SK-N-SH (cell line): ENCODE results near the gene SIGMAR1. TPM values are rescaled to one million over a fixed set of nuclear protein-coding genes. Genes with fewer than 3 reads are reported as not detected.

Experiments
- CTCF ChIA-PET: fragments of 300-600, 350-600 bp; formaldehyde crosslinking; extraction: SDS; loops from one replicate; lab custom pipeline; 2021; lab: Yijun Ruan, JAX
- POLR2A ChIA-PET: fragments of 350-600 bp; sonication (Branson Sonifier 250); formaldehyde crosslinking; extraction: SDS; loops from one replicate; lab custom pipeline; 2020; ENCODE audit warnings: antibody characterized with exemption, inconsistent platforms; lab: Yijun Ruan, JAX
- DNase-seq: peaks from one replicate; pipeline ENCODE4 v3.0.0; 2012
- H2AFZ ChIP-seq: fragments of 200-600 bp; sonication (generic); 2 replicates; pipeline ENCODE4 v1.8.1; 2016; ENCODE audit warnings: antibody characterized with exemption, mild to moderate bottlenecking, low read depth
- H3F3A ChIP-seq: fragments of 200-600 bp; sonication (generic); replicated peaks from 2 replicates; pipeline ENCODE3; 2016; ENCODE audit warnings: antibody characterized with exemption, mild to moderate bottlenecking; ENCODE audit not compliant: insufficient read depth
- H3K27ac ChIP-seq, 2 experiments: fragments of 200-500 bp in 1 of 2; fragments of 200-600 bp in 1 of 2; sonication (Bioruptor generic) in 1 of 2; sonication (generic), shearing (Covaris generic) in 1 of 2; 2 replicates each; pipeline versions ENCODE4 v1.5.1 to v1.6.1; 2014 to 2016; ENCODE audit warnings: low read depth in 2 of 2, inconsistent platforms in 1 of 2, low read length in 1 of 2, mild to moderate bottlenecking in 1 of 2, mixed read lengths in 1 of 2
- H3K27me3 ChIP-seq: fragments of 200-600 bp; sonication (generic), shearing (Covaris generic); 2 replicates; pipeline ENCODE4 v1.6.1; 2016; ENCODE audit warnings: mixed run types; ENCODE audit not compliant: insufficient read depth
- H3K36me3 ChIP-seq, 2 experiments: fragments of 200-500 bp in 1 of 2; fragments of 200-600 bp in 1 of 2; sonication (Bioruptor generic) in 1 of 2; sonication (generic) in 1 of 2; replicated peaks in 1 of 2; 2 replicates each; pipeline versions ENCODE3 to v1.5.1; 2014 to 2016; ENCODE audit warnings: low read length in 1 of 2, mild to moderate bottlenecking in 1 of 2; ENCODE audit not compliant: insufficient read depth in 2 of 2, control insufficient read depth in 1 of 2
- H3K4me1 ChIP-seq, 2 experiments: fragments of 200-500 bp in 1 of 2; fragments of 200-600 bp in 1 of 2; sonication (Bioruptor generic) in 1 of 2; sonication (generic), shearing (Covaris generic) in 1 of 2; 2 replicates each; pipeline versions ENCODE4 v1.5.1 to v1.6.1; 2014 to 2016; ENCODE audit warnings: low read depth in 1 of 2, low read length in 1 of 2, mixed run types in 1 of 2; ENCODE audit not compliant: insufficient read depth in 2 of 2, control insufficient read depth in 1 of 2
- H3K4me2 ChIP-seq: fragments of 200-600 bp; sonication (generic), shearing (Covaris generic); 2 replicates; pipeline ENCODE4 v1.6.1; 2017; ENCODE audit warnings: mixed run types
- H3K4me3 ChIP-seq, 2 experiments: fragments of 200-500 bp in 1 of 2; fragments of 200-600 bp in 1 of 2; sonication (Bioruptor generic) in 1 of 2; sonication (generic), shearing (Covaris generic) in 1 of 2; 2 replicates each; pipeline versions ENCODE4 v1.5.1 to v1.8.1; 2014 to 2016; ENCODE audit warnings: low read depth in 2 of 2, inconsistent platforms in 1 of 2, low read length in 1 of 2, mild to moderate bottlenecking in 1 of 2, mixed read lengths in 1 of 2, moderate library complexity in 1 of 2
- H3K79me2 ChIP-seq: fragments of 200-600 bp; sonication (generic); 2 replicates; pipeline ENCODE4 v1.8.1; 2017; ENCODE audit warnings: mild to moderate bottlenecking; ENCODE audit not compliant: insufficient read depth
- H3K9ac ChIP-seq: fragments of 200-600 bp; sonication (generic); 2 replicates; pipeline ENCODE4 v1.6.1; 2017; ENCODE audit warnings: mixed run types
- H3K9me2 ChIP-seq: fragments of 200-600 bp; sonication (generic); 2 replicates; pipeline ENCODE4 v1.6.1; 2017; ENCODE audit warnings: mixed run types
- H3K9me3 ChIP-seq: fragments of 200-600 bp; sonication (generic); 2 replicates; pipeline ENCODE4 v1.6.1; 2017; ENCODE audit warnings: mixed run types, mild to moderate bottlenecking, moderate library complexity
- H4K20me1 ChIP-seq: fragments of 200-600 bp; sonication (generic); 2 replicates; pipeline ENCODE4 v1.6.1; 2017; ENCODE audit warnings: mild to moderate bottlenecking, mixed run types; ENCODE audit not compliant: insufficient read depth
- CHD2 ChIP-seq: fragments of 150-350 bp; IDR thresholded peaks from 2 replicates; pipeline ENCODE4 v1.6.1; 2018; ENCODE audit warnings: low read length; ENCODE audit not compliant: partially characterized antibody
- IRF3 ChIP-seq: fragments of 150-350 bp; IDR thresholded peaks from 2 replicates; pipeline ENCODE4 v1.6.1; 2016; ENCODE audit warnings: mild to moderate bottlenecking, low read depth, low read length
- MAX ChIP-seq: IDR thresholded peaks from 2 replicates; pipeline ENCODE4 v1.4.0; 2012; ENCODE audit warnings: low read depth
- MEF2A ChIP-seq: IDR thresholded peaks from 2 replicates; pipeline ENCODE4 v1.4.0; 2012; ENCODE audit warnings: low read depth, borderline replicate concordance
- MXI1 ChIP-seq: IDR thresholded peaks from 2 replicates; pipeline ENCODE4 v1.6.1; 2012; ENCODE audit warnings: mild to moderate bottlenecking, low read depth, low read length, improper control_type of control experiment
- NFIC ChIP-seq: IDR thresholded peaks from 2 replicates; pipeline ENCODE4 v1.4.0; 2012; ENCODE audit warnings: borderline replicate concordance
- RAD21 ChIP-seq: IDR thresholded peaks from 2 replicates; pipeline ENCODE4 v1.6.1; 2012; ENCODE audit warnings: mild to moderate bottlenecking, low read length
- TEAD4 ChIP-seq: IDR thresholded peaks from 2 replicates; pipeline ENCODE4 v1.4.0; 2012; ENCODE audit warnings: mild to moderate bottlenecking, borderline replicate concordance; ENCODE audit not compliant: insufficient read depth
- WGBS: methylation state at CpG from one replicate; pipeline ENCODE4 v1.1.6; 2017; ENCODE audit warnings: low lambda C conversion rate; 5-methylcytosine and 5-hydroxymethylcytosine counted together
- polyA plus RNA-seq, 3 experiments: library from polyadenylated mRNA; depleted of rRNA; stranded (reverse); fragments of >200 nt; gene quantifications; 2 replicates each; pipeline ENCODE4 v1.2.3, GENCODE V29; 2012
- TF ChIP-seq, protein P1 (sequence below): IDR thresholded peaks from 2 replicates; pipeline ENCODE4 v1.4.0; 2012; ENCODE audit warnings: low read depth, borderline replicate concordance
- TF ChIP-seq, protein P2 (sequence below): IDR thresholded peaks from 2 replicates; pipeline ENCODE4 v1.4.0; 2012; ENCODE audit warnings: low read depth, borderline replicate concordance

SIGMAR1 gene
- polyA plus RNA-seq, 1 of the 3 experiments (the other 2 are of a cell fraction), result 79.0 TPM

GRCh38 chr9:34623374-34624235, 14.0 kb downstream of the SIGMAR1 start:
- no peak for DNase-seq
- H3K4me1 ChIP-seq, result peaks cover 5 to 15% of the 10 kb centered on the region in 2 experiments; a peak in 2 of 4 replicates
- no peak overlapping the region for H3K4me2 ChIP-seq
- H2AFZ ChIP-seq, result no peak overlapping the region
- peaks cover 12% of the 10 kb centered on the region; the same call in 1 of the 2 replicates for H3K27me3 ChIP-seq
- TF ChIP-seq MXI1, result no peak
- TF ChIP-seq NFIC, result no peak
- no peak for TF ChIP-seq CHD2
- TF ChIP-seq IRF3, result no peak
- TF ChIP-seq MAX, result no peak
- TF ChIP-seq, protein P1, sequence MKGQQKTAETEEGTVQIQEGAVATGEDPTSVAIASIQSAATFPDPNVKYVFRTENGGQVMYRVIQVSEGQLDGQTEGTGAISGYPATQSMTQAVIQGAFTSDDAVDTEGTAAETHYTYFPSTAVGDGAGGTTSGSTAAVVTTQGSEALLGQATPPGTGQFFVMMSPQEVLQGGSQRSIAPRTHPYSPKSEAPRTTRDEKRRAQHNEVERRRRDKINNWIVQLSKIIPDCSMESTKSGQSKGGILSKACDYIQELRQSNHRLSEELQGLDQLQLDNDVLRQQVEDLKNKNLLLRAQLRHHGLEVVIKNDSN, result no peak
- TF ChIP-seq RAD21, result no peak
- TF ChIP-seq, protein P2, sequence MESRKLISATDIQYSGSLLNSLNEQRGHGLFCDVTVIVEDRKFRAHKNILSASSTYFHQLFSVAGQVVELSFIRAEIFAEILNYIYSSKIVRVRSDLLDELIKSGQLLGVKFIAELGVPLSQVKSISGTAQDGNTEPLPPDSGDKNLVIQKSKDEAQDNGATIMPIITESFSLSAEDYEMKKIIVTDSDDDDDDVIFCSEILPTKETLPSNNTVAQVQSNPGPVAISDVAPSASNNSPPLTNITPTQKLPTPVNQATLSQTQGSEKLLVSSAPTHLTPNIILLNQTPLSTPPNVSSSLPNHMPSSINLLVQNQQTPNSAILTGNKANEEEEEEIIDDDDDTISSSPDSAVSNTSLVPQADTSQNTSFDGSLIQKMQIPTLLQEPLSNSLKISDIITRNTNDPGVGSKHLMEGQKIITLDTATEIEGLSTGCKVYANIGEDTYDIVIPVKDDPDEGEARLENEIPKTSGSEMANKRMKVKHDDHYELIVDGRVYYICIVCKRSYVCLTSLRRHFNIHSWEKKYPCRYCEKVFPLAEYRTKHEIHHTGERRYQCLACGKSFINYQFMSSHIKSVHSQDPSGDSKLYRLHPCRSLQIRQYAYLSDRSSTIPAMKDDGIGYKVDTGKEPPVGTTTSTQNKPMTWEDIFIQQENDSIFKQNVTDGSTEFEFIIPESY, result no peak
- no peak for TF ChIP-seq TEAD4
- no peak for TF ChIP-seq MEF2A
- CTCF ChIA-PET, result interaction anchor here (1.7 to 3.9 kb wide), 4 partner anchors 10 to 220 kb away, joined by 4 to 37 read pairs (median 8); no protein-coding TSS in a partner anchor
- H3K9me2 ChIP-seq, result no peaks in the 10 kb centered on the region
- H3K27ac ChIP-seq, result no peak overlapping the region
- H3K4me3 ChIP-seq, result no peak overlapping the region
- H3F3A ChIP-seq, result no peaks in the 10 kb centered on the region
- peaks cover 14% of the 10 kb centered on the region for H3K79me2 ChIP-seq
- H4K20me1 ChIP-seq, result no peaks in the 10 kb centered on the region
- no peaks in the 10 kb centered on the region for H3K9me3 ChIP-seq
- H3K9ac ChIP-seq, result no peak overlapping the region
- POLR2A ChIA-PET, result no interaction called here
- WGBS, result 88% methylated on average over 55 of the region's 63 CpGs
- no peaks in the 10 kb centered on the region for H3K36me3 ChIP-seq
